GM12872 (cell line): Measurements from ENCODE around the gene PGM3.

Experiments
- TF ChIP-seq, protein P1 (sequence below): IDR thresholded peaks from 3 replicates; pipeline ENCODE4 v1.5.1; 2011; ENCODE audit warnings: low read depth, mild to moderate bottlenecking, low read length, moderate library complexity; ENCODE audit not compliant: insufficient read depth

Gene PGM3

DNA sequence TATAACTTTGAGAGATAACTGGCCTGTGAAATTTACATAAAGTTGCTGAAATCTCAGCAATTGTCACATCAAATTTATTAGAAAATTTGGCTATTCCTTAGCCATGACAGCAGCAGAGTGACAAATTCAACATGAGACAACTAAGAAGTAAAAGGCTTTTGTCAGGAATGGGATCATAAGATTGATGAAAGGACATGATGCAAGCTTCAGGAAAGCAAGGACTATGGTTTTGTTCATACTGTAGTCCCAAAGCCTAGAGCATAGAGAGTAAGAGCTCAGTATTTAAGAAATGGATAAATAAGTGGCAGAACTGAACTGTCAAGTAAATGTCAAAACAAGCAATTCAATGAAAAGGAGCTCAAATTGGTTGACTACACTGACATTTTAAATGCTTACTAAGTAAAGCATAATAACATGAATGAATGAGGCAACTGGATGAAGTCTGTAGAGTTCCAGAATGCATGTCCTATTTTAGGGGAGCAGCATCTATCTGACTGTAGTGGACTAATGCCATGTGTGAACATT is 12.6 kb downstream of the PGM3 start:
- TF ChIP-seq, protein P1, sequence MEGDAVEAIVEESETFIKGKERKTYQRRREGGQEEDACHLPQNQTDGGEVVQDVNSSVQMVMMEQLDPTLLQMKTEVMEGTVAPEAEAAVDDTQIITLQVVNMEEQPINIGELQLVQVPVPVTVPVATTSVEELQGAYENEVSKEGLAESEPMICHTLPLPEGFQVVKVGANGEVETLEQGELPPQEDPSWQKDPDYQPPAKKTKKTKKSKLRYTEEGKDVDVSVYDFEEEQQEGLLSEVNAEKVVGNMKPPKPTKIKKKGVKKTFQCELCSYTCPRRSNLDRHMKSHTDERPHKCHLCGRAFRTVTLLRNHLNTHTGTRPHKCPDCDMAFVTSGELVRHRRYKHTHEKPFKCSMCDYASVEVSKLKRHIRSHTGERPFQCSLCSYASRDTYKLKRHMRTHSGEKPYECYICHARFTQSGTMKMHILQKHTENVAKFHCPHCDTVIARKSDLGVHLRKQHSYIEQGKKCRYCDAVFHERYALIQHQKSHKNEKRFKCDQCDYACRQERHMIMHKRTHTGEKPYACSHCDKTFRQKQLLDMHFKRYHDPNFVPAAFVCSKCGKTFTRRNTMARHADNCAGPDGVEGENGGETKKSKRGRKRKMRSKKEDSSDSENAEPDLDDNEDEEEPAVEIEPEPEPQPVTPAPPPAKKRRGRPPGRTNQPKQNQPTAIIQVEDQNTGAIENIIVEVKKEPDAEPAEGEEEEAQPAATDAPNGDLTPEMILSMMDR: no peak

DNA sequence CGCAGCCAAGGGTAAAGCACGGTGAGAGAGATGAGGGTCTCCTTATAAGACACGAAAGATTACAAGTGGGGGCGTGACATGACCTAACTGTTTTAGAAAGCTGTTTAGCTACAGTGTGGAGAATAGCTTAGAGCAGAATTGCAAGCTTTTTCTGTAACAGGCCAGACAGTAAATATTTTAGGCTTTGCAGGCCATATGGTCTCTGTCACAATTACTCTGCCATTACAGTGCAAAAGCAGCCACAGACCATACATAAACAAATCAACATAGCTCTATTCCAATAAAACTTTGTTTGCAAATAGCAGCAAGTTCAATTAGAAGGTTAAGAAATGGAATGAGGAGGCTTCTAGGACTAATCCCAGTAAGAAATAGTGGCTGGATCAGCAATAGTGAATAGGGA is 16.8 kb downstream of the PGM3 start:
- TF ChIP-seq, protein P1: no peak

DNA sequence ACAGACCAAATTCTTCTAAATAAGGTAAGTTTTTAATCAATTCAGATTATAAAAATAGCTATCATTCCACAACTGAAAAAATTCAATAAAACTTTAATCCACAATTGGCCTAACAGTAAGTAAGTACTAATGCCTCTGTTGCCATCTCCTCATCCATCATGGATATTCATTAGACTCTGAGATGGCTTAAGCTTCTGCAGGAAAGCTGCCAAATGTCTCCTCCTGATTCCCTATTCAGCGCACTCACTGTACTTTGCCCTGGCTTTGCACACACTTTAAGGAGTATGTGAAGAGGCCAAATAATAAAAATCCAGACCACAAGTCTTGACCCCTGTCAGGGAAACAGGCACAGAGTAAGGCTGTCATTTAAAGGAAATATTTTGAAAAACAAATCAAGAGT is 23.6 kb downstream of the PGM3 start:
- TF ChIP-seq, protein P1: no peak

DNA sequence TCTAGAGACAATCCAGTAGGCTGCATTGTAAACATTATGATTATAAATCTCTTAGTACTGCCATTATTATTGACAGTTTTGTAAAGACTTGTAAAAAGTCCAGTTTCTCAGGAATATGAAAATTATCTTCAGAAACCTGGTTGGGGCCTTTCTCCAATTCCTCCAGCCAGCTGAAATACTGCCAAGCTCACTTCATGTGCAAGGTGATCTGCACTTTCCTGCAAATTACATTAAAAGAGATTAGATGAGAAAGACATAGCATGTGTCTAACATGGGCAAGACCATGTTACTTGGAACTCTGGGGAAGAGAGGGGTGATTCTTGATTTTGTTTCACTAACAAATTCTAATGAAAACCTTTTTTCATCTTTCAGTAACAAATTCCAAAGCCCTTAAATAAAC is 24.0 kb downstream of the PGM3 start:
- TF ChIP-seq, protein P1: no peak

DNA sequence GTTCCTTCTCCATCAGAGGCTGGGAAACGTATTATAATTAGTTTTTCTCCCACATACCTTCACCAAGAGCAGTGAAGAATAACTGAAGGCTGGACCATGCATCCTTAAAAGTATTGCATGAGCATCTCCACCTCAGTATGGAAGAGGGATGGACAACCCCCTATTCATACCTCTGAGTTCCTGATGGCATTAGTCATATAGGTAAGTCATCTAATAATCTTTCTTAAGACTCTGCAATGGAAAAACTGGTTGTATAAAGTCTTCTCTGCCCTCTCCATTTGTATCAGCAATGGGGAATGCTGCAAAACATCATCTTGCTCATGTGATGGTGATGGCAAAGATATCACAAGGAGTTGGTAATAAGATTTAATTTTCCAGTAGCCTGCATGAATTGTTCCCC is 24.5 kb downstream of the PGM3 start:
- TF ChIP-seq, protein P1: no peak

DNA sequence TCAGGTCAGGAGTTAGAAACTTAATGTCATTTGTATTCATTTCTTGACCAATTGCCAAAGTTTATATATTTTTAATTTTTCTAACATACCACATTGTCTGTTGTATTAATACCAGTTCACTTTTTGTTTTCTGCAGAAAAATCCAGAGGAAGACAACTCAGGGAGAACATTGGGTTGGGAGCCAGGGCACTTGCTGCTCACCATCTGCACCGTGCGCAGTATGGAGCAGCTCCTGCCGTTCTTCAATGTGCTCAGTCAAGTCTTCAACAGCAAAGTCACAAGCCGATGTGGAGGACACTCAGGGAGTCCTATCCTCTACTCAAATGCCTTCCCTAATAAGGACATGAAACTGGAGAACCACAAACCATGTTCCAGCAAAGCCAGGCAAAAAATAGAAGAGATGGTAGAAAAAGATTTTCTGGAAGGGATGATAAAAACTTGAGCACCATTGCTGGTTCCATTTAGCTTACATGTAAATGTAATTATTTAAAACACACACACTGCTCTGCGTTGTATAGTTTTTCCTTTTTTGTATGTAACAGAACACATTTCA is 25.3 kb downstream of the PGM3 start:
- TF ChIP-seq, protein P1: no peak

DNA sequence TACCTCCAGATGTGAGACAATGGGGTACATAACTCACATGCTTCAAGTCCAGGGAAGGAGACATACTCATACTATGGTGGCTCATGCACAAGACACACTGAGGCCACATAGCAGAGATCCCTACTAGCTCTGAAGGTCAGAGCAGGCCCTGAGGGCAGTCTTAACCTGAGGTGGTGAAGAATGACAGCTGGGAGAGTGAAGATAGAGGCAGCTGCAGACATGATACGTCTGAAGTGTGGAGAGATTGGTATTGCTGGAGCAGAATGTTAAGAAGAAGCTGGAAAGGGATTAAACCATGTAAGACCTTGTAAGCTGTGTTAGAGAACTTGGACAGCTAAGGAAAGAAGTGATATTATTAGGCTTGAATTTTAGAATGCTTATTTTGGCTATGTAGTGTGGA is 32.9 kb downstream of the PGM3 start:
- TF ChIP-seq, protein P1: no peak
